GM12878 (cell line): ENCODE results near the gene WTAP. TPM values are rescaled to one million over a fixed set of nuclear protein-coding genes. Genes with fewer than 3 reads are reported as not detected.

Experiments
- ATAC-seq: fragments of 200-7000 bp; cut with Tn5 transposase; 3 replicates; pipeline ENCODE4 v1.9.1; 2020; ENCODE audit warnings: mild to moderate bottlenecking, moderate library complexity
- BruUV-seq: library from RNA; stranded (reverse); fragments of 400-500 nt; replicated peaks from 2 replicates; lab custom pipeline; 2021; lab: Mats Ljungman, UMichigan
- CTCF ChIA-PET: fragments of 300-600 bp; sonication (Branson Sonifier 250); formaldehyde crosslinking; extraction: SDS; loops from one replicate; lab custom pipeline; 2021; ENCODE audit warnings: inconsistent platforms; lab: Yijun Ruan, JAX
- POLR2A ChIA-PET: fragments of 350-600 bp; formaldehyde crosslinking; extraction: SDS; loops from one replicate; lab custom pipeline; 2021; ENCODE audit warnings: inconsistent platforms; lab: Charles Lee
- RAD21 ChIA-PET: fragments of 300-600 bp; sonication (Branson Sonifier 250); formaldehyde crosslinking; loops from one replicate; lab custom pipeline; 2023; ENCODE audit warnings: antibody characterized with exemption; ENCODE audit not compliant: unreplicated experiment; lab: Charles Lee
- SMC1A ChIA-PET: fragments of 300-600 bp; sonication (Branson Sonifier 250); formaldehyde crosslinking; loops from one replicate; lab custom pipeline; 2023; ENCODE audit not compliant: unreplicated experiment, uncharacterized antibody; lab: Charles Lee
- DNase-seq: peaks from one replicate; pipeline ENCODE4 v3.0.0-alpha.2; 2011; ENCODE audit warnings: low read depth, low spot score
- FAIRE-seq: peaks from 3 replicates; lab custom pipeline; 2011; peaks lifted over from hg19 to GRCh38; lab: Jason Lieb, UNC
- H2AFZ ChIP-seq: 2 replicates; pipeline ENCODE4 v1.6.0; 2011; ENCODE audit warnings: low read depth, low read length, control low read depth; ENCODE audit not compliant: control insufficient read depth
- H3K27ac ChIP-seq: 2 replicates; pipeline ENCODE4 v1.5.1; 2011; ENCODE audit warnings: control low read depth; ENCODE audit not compliant: control insufficient read depth, insufficient read depth
- H3K27me3 ChIP-seq, 2 experiments: replicated peaks in 1 of 2; 2 replicates each; pipeline versions ENCODE4 v1.6.0 to v1.6.1; 2011; ENCODE audit warnings: low read length in 1 of 2; ENCODE audit not compliant: control insufficient read depth in 2 of 2, insufficient read depth in 2 of 2
- H3K36me3 ChIP-seq, 2 experiments: 2 replicates each; pipeline ENCODE4 v1.5.1; 2011; ENCODE audit warnings: low read length in 1 of 2; ENCODE audit not compliant: control insufficient read depth in 2 of 2, insufficient read depth in 2 of 2
- H3K4me1 ChIP-seq: 2 replicates; pipeline ENCODE4 v1.6.1; 2011; ENCODE audit warnings: mild to moderate bottlenecking, low read length, moderate library complexity, mixed read lengths; ENCODE audit not compliant: control insufficient read depth, insufficient read depth
- H3K4me2 ChIP-seq: 2 replicates; pipeline ENCODE4 v1.6.0; 2011; ENCODE audit warnings: control low read depth; ENCODE audit not compliant: control insufficient read depth, insufficient read depth
- H3K4me3 ChIP-seq: fragments of 200-600 bp; sonication (generic); 2 replicates; pipeline ENCODE4 v1.5.1; 2016
- H3K79me2 ChIP-seq: 2 replicates; pipeline ENCODE4 v1.6.0; 2011; ENCODE audit warnings: low read length; ENCODE audit not compliant: control insufficient read depth, insufficient read depth
- H3K9ac ChIP-seq: 2 replicates; pipeline ENCODE4 v1.8.0; 2011; ENCODE audit warnings: low read length, control low read depth, mixed read lengths; ENCODE audit not compliant: control insufficient read depth, insufficient read depth
- H3K9me3 ChIP-seq: replicated peaks from 3 replicates; pipeline ENCODE4 v1.5.1; 2011; ENCODE audit warnings: mild to moderate bottlenecking, low read length; ENCODE audit not compliant: control insufficient read depth, insufficient read depth
- H4K20me1 ChIP-seq: 2 replicates; pipeline ENCODE4 v1.6.0; 2011; ENCODE audit not compliant: control insufficient read depth, insufficient read depth
- CTCF ChIP-seq, 3 experiments: IDR thresholded peaks in 2 of 3; conservative IDR thresholded peaks in 1 of 3; 2 replicates each; pipeline ENCODE4 v1.5.1; 2011; ENCODE audit warnings: low read depth in 3 of 3, low read length in 3 of 3, mild to moderate bottlenecking in 3 of 3, control low read depth in 2 of 3, moderate library complexity in 2 of 3, inconsistent platforms in 1 of 3, mixed read lengths in 1 of 3; ENCODE audit not compliant: control insufficient read depth in 2 of 3, insufficient read depth in 1 of 3; ENCODE audit errors: extremely low read depth in 1 of 3
- ESRRA ChIP-seq: IDR thresholded peaks from 2 replicates; pipeline ENCODE4 v1.6.1; 2012; ENCODE audit warnings: mild to moderate bottlenecking, low read length, improper control_type of control experiment
- GABPA ChIP-seq: IDR thresholded peaks from 2 replicates; pipeline ENCODE4 v1.6.1; 2014; ENCODE audit warnings: antibody characterized with exemption, low read depth, mild to moderate bottlenecking, inconsistent platforms
- SREBF1 ChIP-seq: IDR thresholded peaks from 2 replicates; pipeline ENCODE4 v1.6.1; 2012; ENCODE audit warnings: mild to moderate bottlenecking, low read length
- YY1 ChIP-seq: IDR thresholded peaks from 2 replicates; pipeline ENCODE4 v1.6.1; 2011; ENCODE audit warnings: low read depth, mild to moderate bottlenecking, low read length
- ZNF592 ChIP-seq: fragments of 450-650 bp; IDR thresholded peaks from 2 replicates; pipeline ENCODE4 v1.6.1; 2017; ENCODE audit warnings: mild to moderate bottlenecking, moderate library complexity
- WGBS: methylation state at CpG from one replicate; pipeline ENCODE4 v1.1.6; 2016; ENCODE audit warnings: low lambda C conversion rate; ENCODE audit not compliant: insufficient replicate concordance, insufficient coverage; ENCODE audit errors: missing lambda C conversion rate; 5-methylcytosine and 5-hydroxymethylcytosine counted together
- in situ Hi-C: fragments of 300-500 bp; cut with MboI; formaldehyde crosslinking; loops from 9 replicates; pipeline ENCODE4 v1.14.3; 2018; ENCODE audit warnings: mixed read lengths
- intact Hi-C: fragments of 100-400 bp; cut with micrococcal nuclease; formaldehyde crosslinking; loops from one replicate; pipeline ENCODE4 v1.14.2; 2022; ENCODE audit not compliant: unreplicated experiment
- polyA plus RNA-seq, 11 experiments: library from polyadenylated mRNA; depleted of rRNA in 4 of 11; unstranded in 6 of 11; stranded (reverse) in 5 of 11; fragments of >200 nt; fragmentation: Nextera tagmentation in 4 of 11; fragmentation: Illumina TruSeq in 1 of 11; extraction: Ambion mirVana in 4 of 11; extraction: Trizol in 1 of 11; gene quantifications; 1 replicate in 1 of 11; 2 replicates in 10 of 11; pipeline versions ENCODE4 v1.2.1 to v1.2.3, GENCODE V29; 2011 to 2016; ENCODE audit warnings: inconsistent platforms in 2 of 11, missing spikeins in 2 of 11, low read depth in 1 of 11
- total RNA-seq, 4 experiments: library from RNA; depleted of rRNA in 3 of 4; stranded (reverse); fragments of >200 nt in 3 of 4; fragmentation: Illumina TruSeq in 1 of 4; extraction: Trizol in 1 of 4; gene quantifications; 2 replicates each; pipeline versions ENCODE4 v1.2.1 to v1.2.3, GENCODE V29; 2013 to 2021

Gene WTAP
- total and polyA plus RNA-seq, 10 of the 15 experiments (the other 5 are each of a cell fraction or from before 2014, with no cell fraction given) = 38.7 to 132 (median 83.1) TPM

- TF ChIP-seq SREBF1 (no peak), CTCF (IDR thresholded peaks at IDR 0.05 in 2 of 3, conservative IDR thresholded peaks at IDR 0.05 in 1 of 3; ENCODE audit: control insufficient read depth in 2 of 3, extremely low read depth in 1 of 3, insufficient read depth in 1 of 3, low read depth in 3 of 3, low read length in 3 of 3) (no peak), GABPA (no peak), ESRRA (no peak), ZNF592 (no peak), YY1 (no peak)
- Histone ChIP-seq H3K9me3 (no peaks in the 10 kb centered on the region), H3K4me3 (no peak overlapping the region), H3K36me3 (no peaks in the 10 kb centered on the region), H3K9ac (no peak overlapping the region), H4K20me1 (no peaks in the 10 kb centered on the region), H3K4me2 (no peak overlapping the region), H3K27ac (no peak overlapping the region), H3K27me3 (no peaks in the 10 kb centered on the region), H2AFZ (no peak overlapping the region), H3K79me2 (no peaks in the 10 kb centered on the region), H3K4me1 (no peaks in the 10 kb centered on the region)
- BruUV-seq = no TSS peak
- RAD21 ChIA-PET = no interaction called here
- no peak for ATAC-seq
- no peak for FAIRE-seq
- intact Hi-C loops (no loop called here), in situ Hi-C loops (loop anchor here (25.0 kb wide), 1 partner anchor 761 kb away; no protein-coding TSS in a partner anchor)
- SMC1A ChIA-PET = interaction anchor here (1.6 kb wide), 1 partner anchor 20 kb away, joined by 3 read pairs; no protein-coding TSS in a partner anchor
- CTCF ChIA-PET = interaction anchor here (0.6 to 1.0 kb wide), 4 partner anchors 12 to 1551 kb away, joined by 3 to 4 read pairs (median 4); no protein-coding TSS in a partner anchor
- DNase-seq = no peak
- WGBS = 0% methylated on average over 1 of the region's 1 CpG
- POLR2A ChIA-PET = interaction anchor here (0.7 kb wide), 1 partner anchor 493 kb away, joined by 5 read pairs; no protein-coding TSS in a partner anchor
Measured at GRCh38 chr6:159700970-159701369, 26.3 kb upstream of the WTAP start.
